Stimulated activated CD8-positive, alpha-beta memory T cell treated with anti-CD3 and anti-CD28 coated beads, Interleukin-12 subunit alpha, Interleukin-12 subunit beta, amount 100 ng/mL, for 24 hours (primary cell): Measurements from ENCODE around the gene FN3KRP.

Source experiments
- DNase-seq: peaks from one replicate; pipeline ENCODE4 v3.0.0-alpha.2; 2020; ENCODE audit errors: extremely low read depth

Gene FN3KRP

GRCh38 chr17:82709024-82709675 is 7.4 kb upstream of the FN3KRP start:
- DNase-seq, result no peak

- DNase-seq, result no peak
Observed at GRCh38 chr17:82709676-82710498, 6.6 kb upstream of the FN3KRP start.

GRCh38 chr17:82710499-82711232 is 5.8 kb upstream of the FN3KRP start:
- DNase-seq, result no peak

GRCh38 chr17:82713071-82713723 is 3.3 kb upstream of the FN3KRP start:
- no peak for DNase-seq

- DNase-seq, result no peak
Observed at GRCh38 chr17:82718986-82719685, 2.6 kb downstream of the FN3KRP start.

GRCh38 chr17:82720204-82720603 is 3.7 kb downstream of the FN3KRP start:
- DNase-seq, result no peak

- DNase-seq, result no peak
Observed at GRCh38 chr17:82722341-82723013, 6.0 kb downstream of the FN3KRP start.

- no peak for DNase-seq
Observed at GRCh38 chr17:82723169-82723807, 6.8 kb downstream of the FN3KRP start.

- no peak for DNase-seq
Observed at GRCh38 chr17:82726427-82726826, 9.9 kb downstream of the FN3KRP start.

- DNase-seq, result no peak
Observed at GRCh38 chr17:82729479-82730260, 13.2 kb downstream of the FN3KRP start.

- no peak for DNase-seq
Observed at GRCh38 chr17:82732118-82732743, 15.7 kb downstream of the FN3KRP start.

GRCh38 chr17:82734987-82735866 is 18.7 kb downstream of the FN3KRP start, which contains the start of gene FN3K:
Gene FN3K (plus strand): TSS chr17:82735615. CDS start chr17:82735637, 22 bp downstream.
- DNase-seq, result no peak

GRCh38 chr17:82736511-82737185 is 20.1 kb downstream of the FN3KRP start:
- DNase-seq, result no peak

GRCh38 chr17:82737967-82738877 is 21.7 kb downstream of the FN3KRP start:
- DNase-seq, result no peak

- no peak for DNase-seq
Observed at GRCh38 chr17:82740906-82741759, 24.6 kb downstream of the FN3KRP start.
